SK-MEL-5 (cell line): ENCODE measurements around the gene VPS13A. TPM values are rescaled to one million over a fixed set of nuclear protein-coding genes. Genes with fewer than 3 reads are reported as not detected.
A peak's percentile ranks its signal among the peaks of the same experiment; 100 is the strongest.

Source experiments
- DNase-seq: peaks from one replicate; pipeline ENCODE4 v3.0.0-alpha.2; 2016; ENCODE audit warnings: low read depth, low spot score
- in situ Hi-C: cut with HindIII; loops from 2 replicates; pipeline ENCODE4 v1.10.0; 2016; ENCODE audit warnings: low sequenced_read_pairs, high pct_unique_total_duplicates, low pct_unique_long_range_greater_than_20kb
- total RNA-seq: library from RNA; depleted of rRNA; stranded (reverse); fragments of >200 nt; shearing (Covaris generic); gene quantifications from 2 replicates; pipeline ENCODE4 v1.2.3, GENCODE V29; 2014

VPS13A gene
- total RNA-seq, 1 experiment from 2014 or later, result 22.8 TPM

DNA sequence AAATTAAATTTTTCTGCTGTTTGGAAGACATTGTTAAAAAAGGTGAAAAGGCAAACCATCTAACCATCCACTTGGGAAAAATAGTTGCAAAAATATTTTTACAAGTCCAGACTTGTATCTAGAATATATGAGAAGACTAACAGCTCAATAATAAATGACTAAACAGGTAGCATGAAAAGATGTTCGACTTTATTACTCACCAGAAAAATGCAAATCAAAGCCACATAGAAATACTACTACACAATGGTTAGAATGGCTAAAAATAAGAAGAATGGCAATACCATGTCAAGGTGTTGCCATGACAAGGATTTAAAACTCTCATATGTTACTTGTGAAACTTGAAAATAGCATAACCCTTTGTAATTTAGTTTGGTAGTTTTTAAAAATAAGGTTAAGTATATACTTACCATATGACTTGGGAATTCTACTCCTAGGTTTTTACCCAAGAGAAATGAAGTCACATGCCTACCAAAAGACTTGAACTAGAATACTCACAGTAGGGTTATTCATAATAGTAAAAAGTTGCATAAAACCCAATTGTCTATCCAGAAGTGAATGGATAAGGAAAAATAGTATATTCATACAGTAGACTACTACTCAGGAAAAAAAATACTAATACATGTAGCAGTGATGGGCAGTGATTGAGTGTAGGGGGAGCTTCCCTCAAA is 93.8 kb downstream of the VPS13A start:
- in situ Hi-C loops, result no loop called here
- DNase-seq, result peak; percentile 72

DNA sequence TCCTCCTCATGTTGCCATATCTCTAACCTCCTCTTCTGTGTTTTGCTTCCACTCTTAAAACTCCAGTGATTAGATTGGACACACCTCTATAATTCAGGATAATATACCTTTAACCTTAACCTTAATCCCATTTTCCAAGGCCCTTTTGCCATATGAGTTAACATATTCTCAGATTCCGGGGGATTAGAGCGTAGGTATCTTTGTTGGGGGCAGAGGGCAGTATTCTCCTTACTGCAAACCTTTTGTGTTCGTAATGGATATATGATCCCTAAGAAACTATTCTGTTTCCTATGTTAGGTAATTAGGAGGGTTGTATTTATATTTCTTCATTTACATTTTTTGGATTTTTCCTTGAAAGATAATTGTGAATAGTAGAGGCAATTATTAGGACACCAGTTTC is 99.5 kb downstream of the VPS13A start:
- DNase-seq, result no peak
- in situ Hi-C loops, result no loop called here

DNA sequence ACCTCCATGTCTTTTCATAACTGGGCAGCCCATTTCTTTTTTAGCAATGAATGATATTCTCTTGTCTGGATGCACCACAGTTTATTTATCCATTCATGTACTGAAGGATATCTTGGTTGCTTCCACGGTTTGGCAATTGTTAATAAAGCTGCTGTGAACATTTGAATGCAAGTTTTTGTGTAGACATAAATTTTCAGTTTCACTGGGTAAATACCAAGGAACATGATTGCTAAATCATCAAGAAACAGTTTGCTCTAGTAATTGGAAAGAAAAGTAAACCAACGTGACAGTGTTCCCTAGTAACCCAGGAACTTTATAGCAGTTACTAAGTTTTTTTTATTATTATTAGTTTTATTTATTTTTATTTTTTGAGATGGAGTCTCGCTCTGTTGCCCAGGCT is 100.4 kb downstream of the VPS13A start:
- in situ Hi-C loops, result no loop called here
- no peak for DNase-seq

DNA sequence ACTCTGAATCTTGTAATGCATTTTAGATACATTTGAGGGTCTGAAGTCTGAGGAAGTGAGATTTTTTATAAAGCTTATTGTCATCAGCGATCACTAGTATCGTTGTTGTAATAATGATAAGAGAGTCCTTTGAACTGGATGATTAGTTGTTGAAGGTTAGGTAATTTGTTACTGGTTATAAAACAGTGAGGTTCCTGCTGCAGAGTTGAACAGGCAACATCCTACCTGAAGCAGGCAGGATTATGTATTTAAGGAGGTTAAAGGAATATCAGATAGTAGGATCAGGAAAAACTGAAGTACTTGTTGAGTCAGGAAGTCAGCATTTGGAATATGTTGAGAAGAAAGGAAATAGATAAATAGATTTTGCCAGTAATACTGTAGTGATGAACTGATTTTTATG is 106.7 kb downstream of the VPS13A start:
- DNase-seq, result no peak
- in situ Hi-C loops, result no loop called here

DNA sequence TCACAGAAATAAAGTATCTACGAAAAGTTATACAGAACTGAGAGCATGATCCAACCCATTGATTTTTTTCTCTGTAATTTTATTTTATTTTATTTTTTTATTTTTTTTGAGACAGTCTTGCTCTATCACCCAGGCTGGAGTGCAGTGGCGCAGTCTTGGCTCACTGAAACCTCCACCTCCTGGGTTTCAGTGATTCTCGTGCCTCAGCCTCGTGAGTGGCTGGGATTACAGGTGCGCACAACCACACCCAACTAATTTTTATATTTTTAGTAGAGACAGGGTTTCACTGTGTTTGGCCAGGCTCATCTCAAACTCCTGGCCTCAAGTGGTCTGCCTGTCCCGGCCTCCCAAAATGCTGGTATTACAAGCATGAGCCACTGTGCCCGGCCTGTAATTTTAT is 107.3 kb downstream of the VPS13A start:
- in situ Hi-C loops, result no loop called here
- DNase-seq, result no peak

DNA sequence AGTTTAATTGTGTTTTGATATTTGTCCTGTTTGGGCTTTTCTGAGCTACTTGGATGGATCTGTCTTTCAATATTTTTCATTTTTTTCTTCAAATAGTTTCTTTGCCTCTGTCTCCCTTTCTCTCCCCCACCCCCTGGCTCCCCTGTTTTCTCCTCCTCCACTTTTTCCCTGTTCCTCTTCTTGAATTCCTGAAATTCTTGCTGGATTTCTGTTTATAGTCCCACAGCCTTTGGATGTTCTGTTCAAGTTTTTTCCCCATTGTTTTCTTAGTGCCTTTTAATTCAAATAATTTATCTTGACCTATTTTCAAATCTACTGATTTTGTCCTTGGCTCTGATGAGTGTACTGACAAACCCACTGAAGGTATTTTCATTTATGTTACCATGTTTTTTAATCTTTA is 113.0 kb downstream of the VPS13A start:
- no peak for DNase-seq
- in situ Hi-C loops, result no loop called here

DNA sequence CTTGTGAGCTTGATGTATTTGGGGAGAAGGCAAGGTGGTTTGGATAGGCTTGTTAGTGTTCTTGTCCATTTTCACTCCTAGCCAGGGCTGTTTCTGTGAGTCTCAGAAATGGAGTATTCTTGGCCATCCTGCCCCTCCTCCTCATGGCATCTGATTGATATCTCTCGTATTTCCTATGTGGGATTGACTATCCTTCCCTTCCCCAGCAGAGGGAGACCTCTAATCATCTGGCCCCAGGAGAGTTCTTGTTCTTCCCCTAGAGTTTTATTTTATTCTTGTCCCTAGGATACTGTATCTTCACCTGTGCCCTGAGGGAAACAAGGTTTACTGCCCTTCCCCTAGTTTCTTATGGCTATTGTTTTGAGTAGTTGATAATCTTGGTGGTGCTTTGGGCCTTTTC is 114.4 kb downstream of the VPS13A start:
- peak; percentile 77 for DNase-seq
- in situ Hi-C loops, result no loop called here

DNA sequence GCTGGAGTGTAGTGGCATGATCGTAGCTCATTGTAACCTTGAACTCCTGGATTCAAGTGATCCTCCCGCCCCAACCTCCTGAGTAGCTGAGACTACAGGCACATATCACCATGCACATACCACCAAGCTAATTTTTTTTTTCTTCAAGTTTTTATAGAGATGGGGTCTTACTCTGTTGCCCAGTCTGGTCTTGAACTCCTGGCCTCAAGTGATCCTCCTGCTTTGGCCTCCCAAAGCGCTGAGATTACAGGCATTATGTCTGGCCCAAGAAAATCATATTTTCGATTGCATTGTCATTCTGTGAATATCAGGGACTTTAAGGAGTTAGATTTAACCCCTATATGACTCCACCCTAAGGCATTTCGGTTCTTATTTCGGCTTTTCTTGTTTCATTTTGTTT is 116.6 kb downstream of the VPS13A start:
- in situ Hi-C loops, result no loop called here
- DNase-seq, result no peak

DNA sequence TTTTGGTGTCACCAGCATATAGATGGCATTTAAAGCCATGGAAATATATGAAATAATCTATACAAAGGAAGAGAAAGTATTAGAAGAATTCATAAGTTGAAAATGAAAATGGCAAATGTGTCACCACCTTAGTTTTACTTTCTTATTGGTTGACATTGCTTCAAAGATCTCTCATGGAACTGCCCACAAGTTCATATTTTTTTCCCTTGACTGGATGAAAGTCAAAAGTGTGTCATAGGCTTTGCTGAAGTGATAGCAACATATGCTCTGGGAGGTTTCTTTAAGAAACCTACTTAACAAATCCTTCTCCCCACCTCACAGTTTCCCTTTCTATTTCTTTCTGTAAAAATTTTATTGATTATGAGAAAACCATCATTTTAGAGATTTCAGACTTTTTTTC is 127.2 kb downstream of the VPS13A start:
- in situ Hi-C loops, result no loop called here
- no peak for DNase-seq

DNA sequence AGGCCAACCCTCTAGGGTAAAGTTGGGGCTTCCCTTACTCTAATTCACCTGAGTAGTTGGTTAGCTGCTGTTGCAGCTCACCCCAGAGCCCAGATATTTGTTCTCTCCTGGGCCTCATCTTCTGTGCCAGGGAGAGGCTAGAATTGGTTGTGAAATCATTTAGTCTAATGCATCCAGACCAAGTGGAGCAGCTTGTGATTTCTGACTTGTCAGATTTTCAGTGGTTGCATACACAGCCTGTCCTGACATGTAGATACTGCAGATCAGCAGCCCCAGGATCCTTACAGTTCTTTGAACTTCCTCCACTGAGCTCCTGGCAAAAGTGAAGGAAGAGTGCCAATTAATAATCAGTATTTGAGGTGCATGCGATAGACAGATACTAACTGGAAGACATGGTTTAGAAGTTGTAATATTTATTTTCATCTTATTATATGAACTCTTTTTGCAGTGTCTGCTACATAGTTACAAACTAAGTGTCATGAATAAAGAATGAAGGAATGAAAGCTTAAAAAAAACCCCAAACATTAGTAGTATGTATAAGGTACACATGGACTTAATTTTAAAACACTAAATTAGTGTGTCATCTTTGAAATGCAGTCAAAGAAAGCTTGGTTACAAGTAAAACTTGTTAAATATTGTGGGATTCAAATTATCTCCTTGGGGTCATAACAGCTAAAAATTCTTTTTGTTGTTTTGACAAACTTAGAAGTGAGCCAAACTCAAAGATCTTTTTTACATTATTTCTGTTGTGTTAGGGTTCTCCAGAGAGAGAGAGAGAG is 128.5 kb downstream of the VPS13A start:
- no peak for DNase-seq
- in situ Hi-C loops, result no loop called here

DNA sequence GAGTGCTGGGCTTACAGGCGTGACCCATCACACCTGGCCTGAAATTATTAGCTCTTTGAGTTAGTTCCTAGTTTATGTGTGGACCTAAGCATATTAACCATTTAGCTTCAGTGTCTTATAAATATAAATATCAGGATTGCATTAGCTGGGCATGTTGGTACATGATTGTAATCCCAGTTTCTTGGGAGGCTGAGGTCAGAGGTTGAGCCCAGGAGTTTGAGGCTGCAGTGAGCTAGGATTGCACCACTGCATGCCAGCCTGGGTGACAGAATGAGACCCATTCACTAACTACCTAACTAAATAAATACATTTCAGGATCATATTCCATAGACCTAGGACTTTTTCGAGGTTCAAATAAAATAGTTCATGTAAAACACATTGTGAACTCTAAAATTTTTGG is 129.8 kb downstream of the VPS13A start:
- in situ Hi-C loops, result no loop called here
- no peak for DNase-seq

DNA sequence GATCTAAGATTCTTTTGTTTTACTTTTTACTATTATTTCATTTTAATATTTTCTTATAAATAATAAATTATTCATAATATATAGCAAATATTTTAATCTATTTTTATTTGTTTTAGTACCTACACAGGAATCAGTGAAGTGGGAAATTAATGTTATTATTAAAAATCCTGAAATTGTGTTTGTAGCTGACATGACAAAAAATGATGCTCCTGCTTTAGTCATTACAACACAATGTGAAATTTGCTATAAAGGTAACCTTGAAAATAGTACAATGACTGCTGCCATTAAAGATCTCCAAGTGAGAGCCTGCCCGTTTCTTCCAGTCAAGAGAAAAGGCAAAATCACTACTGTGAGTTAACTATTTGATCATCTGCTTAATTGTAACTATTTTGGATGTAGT is 138.7 kb downstream of the VPS13A start:
- no peak for DNase-seq
- in situ Hi-C loops, result no loop called here

DNA sequence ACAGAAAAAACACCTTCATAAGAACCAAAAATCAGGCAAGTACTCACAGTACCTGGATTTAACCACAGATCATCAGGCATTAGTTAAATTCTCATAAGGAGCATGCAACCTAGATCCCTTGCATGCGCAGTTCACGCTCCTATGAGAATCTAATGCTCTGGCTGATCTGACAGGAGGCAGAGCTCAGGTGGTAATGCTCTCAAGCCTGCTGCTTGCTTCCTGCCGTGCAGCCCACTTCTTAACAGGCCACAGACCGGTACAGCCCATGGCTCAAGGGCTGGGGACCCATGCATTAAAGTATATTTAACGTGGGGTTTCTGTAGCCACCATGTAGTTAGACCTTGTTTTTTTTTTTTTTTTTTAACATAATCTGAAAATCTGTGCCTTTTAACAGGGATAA is 147.7 kb downstream of the VPS13A start:
- DNase-seq, result no peak
- in situ Hi-C loops, result no loop called here

DNA sequence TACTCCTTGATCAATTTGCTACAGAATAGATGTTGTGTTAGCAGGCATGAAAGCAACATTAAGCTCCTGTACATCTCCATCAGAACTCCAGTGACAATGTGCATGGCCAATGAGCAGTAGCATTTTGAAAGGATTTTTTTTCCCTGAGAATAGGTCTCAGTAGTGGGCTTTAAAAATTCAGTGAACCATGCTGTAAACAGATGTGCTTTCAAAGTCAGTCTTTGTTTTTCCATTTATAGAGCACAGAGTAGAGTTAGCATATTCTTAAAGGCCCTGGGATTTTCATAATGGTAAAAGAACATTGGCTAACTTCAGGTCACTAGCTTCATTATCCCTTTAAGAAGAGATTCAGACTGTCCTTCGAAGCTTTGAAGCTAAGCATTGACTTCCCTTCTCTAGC is 150.8 kb downstream of the VPS13A start:
- in situ Hi-C loops, result no loop called here
- no peak for DNase-seq

DNA sequence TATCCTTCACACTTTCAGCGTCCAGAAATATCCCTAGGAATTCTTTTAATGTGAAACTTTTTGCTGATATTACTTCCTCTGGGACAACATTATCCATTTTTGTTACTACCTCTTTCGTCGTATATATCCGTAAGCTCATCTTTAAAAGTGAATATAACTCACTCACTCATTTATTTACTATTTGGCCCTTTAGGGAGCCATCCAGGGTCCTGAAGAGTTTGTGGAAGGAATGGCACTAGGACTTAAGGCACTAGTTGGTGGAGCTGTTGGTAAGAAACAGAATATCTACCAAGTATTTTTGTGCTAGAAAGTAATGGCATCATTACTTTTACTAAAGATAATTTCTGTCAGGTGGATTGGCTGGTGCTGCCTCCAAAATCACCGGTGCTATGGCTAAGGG is 192.7 kb downstream of the VPS13A start:
- DNase-seq, result no peak
- in situ Hi-C loops, result no loop called here

DNA sequence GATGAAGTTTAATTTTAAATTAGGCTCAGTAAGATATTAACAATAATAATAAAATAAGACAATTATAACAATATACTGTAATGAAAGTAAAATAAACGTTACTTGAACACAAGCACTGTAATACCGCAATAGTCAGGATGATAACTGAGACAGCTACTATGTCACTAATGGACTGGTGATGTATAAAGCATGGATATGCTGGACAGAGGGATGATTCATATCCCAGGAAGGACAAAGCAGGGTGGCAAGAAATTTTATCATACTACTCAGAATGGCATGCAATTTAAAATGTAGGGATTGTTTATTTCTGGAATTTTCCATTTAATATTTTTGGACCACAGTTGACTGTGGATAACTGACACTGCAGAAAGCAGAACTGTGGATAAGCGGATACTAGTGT is 196.9 kb downstream of the VPS13A start:
- DNase-seq, result no peak
- in situ Hi-C loops, result no loop called here

DNA sequence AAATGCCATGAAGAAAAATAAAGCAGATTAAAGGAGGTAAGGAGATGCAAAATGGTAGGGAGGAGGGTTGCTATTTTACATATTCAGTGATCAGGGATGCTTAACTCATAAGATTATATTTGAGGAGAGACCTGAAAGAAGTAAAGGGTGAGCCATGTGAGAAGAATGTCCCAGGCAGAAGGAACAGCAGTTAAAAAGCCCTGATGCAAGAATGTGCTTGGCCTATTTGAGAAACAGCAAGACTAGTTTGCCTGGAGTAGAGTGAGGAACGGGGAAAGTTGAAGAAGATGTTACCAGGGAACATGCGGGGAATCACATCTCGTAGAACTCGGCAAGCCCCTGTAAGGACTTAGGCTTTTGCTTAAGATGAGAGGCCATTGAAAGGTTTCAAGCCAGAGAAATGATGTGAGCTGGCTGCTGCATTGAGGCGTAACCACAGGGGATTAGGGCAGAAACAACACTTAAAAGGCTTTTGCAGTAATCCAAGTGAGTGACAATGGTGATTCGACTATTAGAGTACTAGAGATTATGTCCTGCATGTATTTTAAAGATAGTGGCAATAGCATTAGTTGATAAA is 198.7 kb downstream of the VPS13A start:
- in situ Hi-C loops, result no loop called here
- DNase-seq, result no peak

DNA sequence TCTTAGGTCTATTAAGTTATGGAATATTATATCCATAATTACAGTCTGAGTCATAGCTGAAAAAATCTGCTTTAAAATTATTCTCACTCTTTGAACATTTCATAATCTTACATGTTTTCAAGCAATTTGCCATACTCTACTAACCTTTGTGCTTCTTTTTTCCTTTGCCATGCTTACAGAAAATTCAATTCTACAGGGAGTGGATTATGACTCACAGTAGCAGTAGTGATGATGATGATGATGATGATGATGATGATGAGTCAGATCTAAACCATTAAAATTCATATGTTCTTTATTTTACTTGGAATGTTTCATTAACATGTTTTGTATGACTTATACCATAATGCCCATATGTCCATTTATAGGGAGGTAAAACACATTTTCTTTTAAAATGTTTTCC is 207.1 kb downstream of the VPS13A start:
- in situ Hi-C loops, result loop anchor here (5.0 kb wide), 1 partner anchor 33 kb away; no protein-coding TSS in a partner anchor
- DNase-seq, result no peak

DNA sequence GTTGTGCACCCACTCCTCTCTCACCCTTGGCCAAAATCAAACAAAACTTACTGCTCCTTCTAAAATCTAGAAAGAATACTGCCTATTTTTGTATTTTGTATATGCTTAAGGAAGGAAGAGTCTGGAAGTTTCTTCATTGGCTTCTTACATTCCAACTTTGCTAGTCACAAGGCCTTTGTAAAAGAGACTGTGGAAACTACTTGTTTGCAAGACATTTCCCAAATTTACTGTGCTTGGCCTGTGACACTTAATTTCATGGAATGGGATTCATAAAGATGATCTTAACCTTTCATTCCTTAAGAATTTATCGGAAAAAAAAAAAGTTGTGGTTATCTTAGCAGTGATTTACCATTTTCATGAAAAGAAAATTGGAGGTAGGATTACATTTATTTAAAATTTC is 208.9 kb downstream of the VPS13A start:
- no peak for DNase-seq

More for the DNA sequence above, 208.9 kb downstream of the VPS13A start:
- in situ Hi-C loops, result no loop called here
